PC-9 (cell line): ENCODE data around the gene ITGA6.

Source experiments
- CTCF ChIP-seq: fragments of 200-600 bp; sonication (generic); conservative IDR thresholded peaks from 2 replicates; pipeline ENCODE4 v1.6.1; 2017; ENCODE audit warnings: mixed run types, antibody characterized with exemption, mild to moderate bottlenecking, moderate library complexity
- EZH2 ChIP-seq: fragments of 200-600 bp; sonication (generic); IDR thresholded peaks from 2 replicates; pipeline ENCODE4 v1.8.0; 2017; ENCODE audit warnings: antibody characterized with exemption, low read depth

- peak; percentile 43; the same call in 1 of the 2 replicates for TF ChIP-seq CTCF
- no peak for TF ChIP-seq EZH2
Observed at GRCh38 chr2:172427256-172427989, at the start of gene ITGA6.
